ENCODE results near the gene CDH23. TPM values are rescaled to one million over a fixed set of nuclear protein-coding genes. Genes with fewer than 3 reads are reported as not detected.

CDH23 gene
- total RNA-seq, 1 experiment from 2014 or later: 2.9 TPM

DNA sequence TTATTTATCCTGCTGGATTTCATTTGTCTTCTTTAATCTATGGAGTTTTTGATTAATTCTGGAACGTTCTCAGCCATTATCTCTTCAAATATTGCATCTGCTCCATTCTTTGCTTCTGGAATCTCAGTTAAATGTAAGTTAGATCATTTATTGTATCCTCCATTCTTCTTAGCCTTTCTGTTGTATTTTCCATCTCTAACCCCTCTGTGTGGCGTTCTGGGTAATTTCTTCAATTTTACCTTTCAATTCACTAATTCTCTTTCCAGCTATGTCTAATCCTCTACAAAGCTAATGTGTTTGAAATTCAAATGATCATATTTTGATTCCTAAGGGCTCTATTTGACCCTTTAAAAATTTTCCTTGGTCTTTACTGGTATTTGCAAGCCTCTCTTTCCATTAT lies 92.4 kb downstream of the CDH23 start:
- H3K36me3 Mint-ChIP-seq: peaks cover 13% of the 10 kb centered on the region
- CTCF ChIA-PET: interaction anchor here (0.6 kb wide), 1 partner anchor 81 kb away, joined by 3 read pairs; no protein-coding TSS in a partner anchor
- DNase-seq (ENCODE audit: low spot score) (no peak), ATAC-seq (no peak)
- H3K9me3 Mint-ChIP-seq: peaks cover 22% of the 10 kb centered on the region
- TF ChIP-seq GTF2I (CRISPR knock-in tag; conservative IDR thresholded peaks at IDR 0.05) (0 out of 2 replicates have a peak, but pooled peaks have one; percentile 28), ZNF219 (CRISPR knock-in tag; IDR thresholded peaks at IDR 0.05; ENCODE audit: borderline replicate concordance) (no peak), ZNF396 (CRISPR knock-in tag; IDR thresholded peaks at IDR 0.05; ENCODE audit: borderline replicate concordance) (no peak), ATF1 (CRISPR knock-in tag; IDR thresholded peaks at IDR 0.05) (no peak), TEAD4 (CRISPR knock-in tag; IDR thresholded peaks at IDR 0.05) (no peak), ZNF121 (CRISPR knock-in tag; IDR thresholded peaks at IDR 0.05) (no peak), RELA (CRISPR knock-in tag; IDR thresholded peaks at IDR 0.05; ENCODE audit: borderline replicate concordance) (no peak)
- TF ChIP-seq, protein P1, sequence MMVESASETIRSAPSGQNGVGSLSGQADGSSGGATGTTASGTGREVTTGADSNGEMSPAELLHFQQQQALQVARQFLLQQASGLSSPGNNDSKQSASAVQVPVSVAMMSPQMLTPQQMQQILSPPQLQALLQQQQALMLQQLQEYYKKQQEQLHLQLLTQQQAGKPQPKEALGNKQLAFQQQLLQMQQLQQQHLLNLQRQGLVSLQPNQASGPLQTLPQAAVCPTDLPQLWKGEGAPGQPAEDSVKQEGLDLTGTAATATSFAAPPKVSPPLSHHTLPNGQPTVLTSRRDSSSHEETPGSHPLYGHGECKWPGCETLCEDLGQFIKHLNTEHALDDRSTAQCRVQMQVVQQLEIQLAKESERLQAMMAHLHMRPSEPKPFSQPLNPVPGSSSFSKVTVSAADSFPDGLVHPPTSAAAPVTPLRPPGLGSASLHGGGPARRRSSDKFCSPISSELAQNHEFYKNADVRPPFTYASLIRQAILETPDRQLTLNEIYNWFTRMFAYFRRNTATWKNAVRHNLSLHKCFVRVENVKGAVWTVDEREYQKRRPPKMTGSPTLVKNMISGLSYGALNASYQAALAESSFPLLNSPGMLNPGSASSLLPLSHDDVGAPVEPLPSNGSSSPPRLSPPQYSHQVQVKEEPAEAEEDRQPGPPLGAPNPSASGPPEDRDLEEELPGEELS (CRISPR knock-in tag; IDR thresholded peaks at IDR 0.05): no peak
- TF ChIP-seq, protein P2, sequence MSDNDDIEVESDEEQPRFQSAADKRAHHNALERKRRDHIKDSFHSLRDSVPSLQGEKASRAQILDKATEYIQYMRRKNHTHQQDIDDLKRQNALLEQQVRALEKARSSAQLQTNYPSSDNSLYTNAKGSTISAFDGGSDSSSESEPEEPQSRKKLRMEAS (CRISPR knock-in tag; IDR thresholded peaks at IDR 0.05): no peak
- H3K4me3 Mint-ChIP-seq: no peak overlapping the region
- no peak overlapping the region for H3K27ac Mint-ChIP-seq
- H3K4me1 Mint-ChIP-seq: peaks cover 3% of the 10 kb centered on the region; the same call in 1 of the 2 replicates
- peaks cover 34% of the 10 kb centered on the region for H3K27me3 Mint-ChIP-seq (ENCODE audit: low read depth)
- POLR2A ChIA-PET: no interaction called here

DNA sequence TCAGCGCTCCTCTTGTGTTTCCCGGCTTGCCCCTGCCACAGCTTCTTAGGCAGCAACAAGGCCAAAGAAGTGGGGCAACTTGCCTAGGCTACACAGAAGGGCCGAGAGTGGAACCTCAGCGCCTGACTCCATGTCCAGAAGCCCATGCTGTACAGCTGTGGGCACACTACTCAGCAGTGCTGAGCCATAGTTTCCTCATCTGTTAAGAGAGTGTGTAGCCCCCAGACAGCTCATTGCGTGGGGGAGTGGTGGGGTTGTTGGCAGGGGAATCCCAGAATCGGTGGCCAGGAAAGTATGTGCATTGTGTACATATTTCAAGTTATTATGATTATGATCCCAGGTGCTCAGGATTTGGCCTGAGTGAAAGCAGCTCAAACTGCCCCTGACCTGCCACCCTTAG lies 96.2 kb downstream of the CDH23 start:
- Mint-ChIP-seq H3K36me3 (peaks cover 13% of the 10 kb centered on the region), H3K27me3 (ENCODE audit: low read depth) (peaks cover 72% of the 10 kb centered on the region), H3K27ac (no peak overlapping the region), H3K4me1 (peaks cover 26% of the 10 kb centered on the region), H3K9me3 (peaks cover 22% of the 10 kb centered on the region), H3K4me3 (no peak overlapping the region)
- CTCF ChIA-PET: interaction anchor here (1.1 kb wide), 1 partner anchor 77 kb away, joined by 3 read pairs; no protein-coding TSS in a partner anchor
- TF ChIP-seq NFE2L1 (CRISPR knock-in tag; IDR thresholded peaks at IDR 0.05) (no peak), ZNF263 (CRISPR knock-in tag; IDR thresholded peaks at IDR 0.05; ENCODE audit: low read depth) (no peak), E2F5 (CRISPR knock-in tag; IDR thresholded peaks at IDR 0.05) (no peak)
- TF ChIP-seq, protein P3, sequence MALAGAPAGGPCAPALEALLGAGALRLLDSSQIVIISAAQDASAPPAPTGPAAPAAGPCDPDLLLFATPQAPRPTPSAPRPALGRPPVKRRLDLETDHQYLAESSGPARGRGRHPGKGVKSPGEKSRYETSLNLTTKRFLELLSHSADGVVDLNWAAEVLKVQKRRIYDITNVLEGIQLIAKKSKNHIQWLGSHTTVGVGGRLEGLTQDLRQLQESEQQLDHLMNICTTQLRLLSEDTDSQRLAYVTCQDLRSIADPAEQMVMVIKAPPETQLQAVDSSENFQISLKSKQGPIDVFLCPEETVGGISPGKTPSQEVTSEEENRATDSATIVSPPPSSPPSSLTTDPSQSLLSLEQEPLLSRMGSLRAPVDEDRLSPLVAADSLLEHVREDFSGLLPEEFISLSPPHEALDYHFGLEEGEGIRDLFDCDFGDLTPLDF (CRISPR knock-in tag; IDR thresholded peaks at IDR 0.05): no peak
- POLR2A ChIA-PET: no interaction called here
- ATAC-seq (no peak), DNase-seq (ENCODE audit: low spot score) (no peak)

GRCh38 chr10:71493741-71494140 lies 97.0 kb downstream of the CDH23 start:
- H3K36me3 Mint-ChIP-seq: peaks cover 9% of the 10 kb centered on the region
- TF ChIP-seq ZNF138 (CRISPR knock-in tag; conservative IDR thresholded peaks at IDR 0.05) (no peak), JUN (CRISPR knock-in tag; IDR thresholded peaks at IDR 0.05) (no peak)
- TF ChIP-seq, protein P4, sequence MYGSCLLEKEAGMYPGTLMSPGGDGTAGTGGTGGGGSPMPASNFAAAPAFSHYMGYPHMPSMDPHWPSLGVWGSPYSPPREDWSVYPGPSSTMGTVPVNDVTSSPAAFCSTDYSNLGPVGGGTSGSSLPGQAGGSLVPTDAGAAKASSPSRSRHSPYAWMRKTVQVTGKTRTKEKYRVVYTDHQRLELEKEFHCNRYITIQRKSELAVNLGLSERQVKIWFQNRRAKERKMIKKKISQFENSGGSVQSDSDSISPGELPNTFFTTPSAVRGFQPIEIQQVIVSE (CRISPR knock-in tag; IDR thresholded peaks at IDR 0.05; ENCODE audit: borderline replicate concordance): no peak
- DNase-seq (ENCODE audit: low spot score) (no peak), ATAC-seq (no peak)
- peaks cover 16% of the 10 kb centered on the region for H3K9me3 Mint-ChIP-seq
- POLR2A ChIA-PET: no interaction called here
- no peak overlapping the region for H3K4me3 Mint-ChIP-seq
- H3K27ac Mint-ChIP-seq: no peak overlapping the region
- H3K27me3 Mint-ChIP-seq (ENCODE audit: low read depth): peaks cover 78% of the 10 kb centered on the region
- peaks cover 27% of the 10 kb centered on the region for H3K4me1 Mint-ChIP-seq
- CTCF ChIA-PET: interaction anchor here (0.7 to 1.2 kb wide), 4 partner anchors 56 to 203 kb away, joined by 3 read pairs; no protein-coding TSS in a partner anchor

All from WTC11 (cell line).